ENCODE data around the gene DGKI.

DGKI gene

GRCh38 chr7:137408126-137408525 is 438.6 kb downstream of the DGKI start:
- Histone ChIP-seq H3K79me2 (ENCODE audit: insufficient read depth, low read length) (no peaks in the 10 kb centered on the region), H3K9ac (ENCODE audit: low read length) (no peak overlapping the region), H3K4me2 (ENCODE audit: low read length) (no peak overlapping the region), H3K9me2 (ENCODE audit: low read depth, low read length) (no peaks in the 10 kb centered on the region), H3K4me3 (ENCODE audit: low read depth, low read length, poor library complexity, severe bottlenecking) (no peak overlapping the region), H3K27me3 (ENCODE audit: insufficient read depth, low read length) (no peaks in the 10 kb centered on the region), H2AFZ (ENCODE audit: low read length) (no peak overlapping the region), H4K20me1 (ENCODE audit: insufficient read depth, low read length) (no peaks in the 10 kb centered on the region), H3K27ac (ENCODE audit: low read depth, low read length, poor library complexity, severe bottlenecking) (no peak overlapping the region), H3K36me3 (ENCODE audit: insufficient read depth, low read length) (no peaks in the 10 kb centered on the region), H3F3A (ENCODE audit: insufficient read depth, low read length) (no peaks in the 10 kb centered on the region), H3K4me1 (ENCODE audit: insufficient read depth, low read length, severe bottlenecking) (no peaks in the 10 kb centered on the region), H3K9me3 (ENCODE audit: low read length) (no peaks in the 10 kb centered on the region)
- TF ChIP-seq CTCF (IDR thresholded peaks at IDR 0.05; ENCODE audit: low read length), result no peak
- no peak for TF ChIP-seq EZH2 (IDR thresholded peaks at IDR 0.05; ENCODE audit: borderline replicate concordance, low read length)

GRCh38 chr7:137407078-137407477 is 439.7 kb downstream of the DGKI start:
- H3K9me3 ChIP-seq (ENCODE audit: low read length), result no peaks in the 10 kb centered on the region
- no peak for TF ChIP-seq EZH2 (IDR thresholded peaks at IDR 0.05; ENCODE audit: borderline replicate concordance, low read length)
- no peak for TF ChIP-seq CTCF (IDR thresholded peaks at IDR 0.05; ENCODE audit: low read length)
- no peaks in the 10 kb centered on the region for H3K79me2 ChIP-seq (ENCODE audit: insufficient read depth, low read length)

DNA sequence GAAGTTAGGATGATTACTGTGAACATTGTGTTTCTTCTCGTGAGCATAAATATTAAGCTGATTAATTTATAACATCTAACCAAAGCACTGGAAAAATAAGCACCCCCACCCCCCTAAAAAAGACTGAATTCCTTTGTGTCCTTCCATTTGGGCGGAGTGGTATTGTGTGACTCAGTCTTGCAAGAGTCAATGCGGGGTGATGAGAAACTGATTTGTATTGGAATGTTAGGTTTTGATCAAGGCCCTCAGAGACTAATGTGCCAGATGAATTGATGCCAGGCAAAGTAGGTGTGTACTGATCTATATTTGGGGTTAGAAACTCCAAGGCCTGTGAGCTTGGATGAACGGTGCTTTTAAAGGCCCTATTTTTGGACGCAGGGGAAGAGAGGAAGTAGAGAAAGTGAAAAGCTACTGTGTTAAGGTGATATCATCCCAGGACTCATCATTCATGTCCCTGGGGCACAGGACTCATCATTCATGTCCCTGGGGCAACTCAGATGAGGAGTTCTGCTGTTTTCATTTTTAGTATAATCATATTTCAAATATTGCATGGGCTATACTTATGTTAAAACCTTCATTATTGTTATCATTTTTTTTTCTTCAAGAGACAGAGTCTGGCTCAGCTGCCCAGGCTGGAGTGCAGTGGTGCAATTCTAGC is 442.0 kb downstream of the DGKI start:
- H3K4me3 ChIP-seq (ENCODE audit: low read depth, low read length, poor library complexity, severe bottlenecking), result no peak overlapping the region
- H3K4me1 ChIP-seq (ENCODE audit: insufficient read depth, low read length, severe bottlenecking), result no peaks in the 10 kb centered on the region
- no peaks in the 10 kb centered on the region for H3K79me2 ChIP-seq (ENCODE audit: insufficient read depth, low read length)
- TF ChIP-seq CTCF (IDR thresholded peaks at IDR 0.05; ENCODE audit: low read length) (no peak), EZH2 (IDR thresholded peaks at IDR 0.05; ENCODE audit: borderline replicate concordance, low read length) (no peak)
- no peak overlapping the region for H3K4me2 ChIP-seq (ENCODE audit: low read length)
- H3F3A ChIP-seq (ENCODE audit: insufficient read depth, low read length), result no peaks in the 10 kb centered on the region
- no peak overlapping the region for H2AFZ ChIP-seq (ENCODE audit: low read length)
- no peaks in the 10 kb centered on the region for H3K27me3 ChIP-seq (ENCODE audit: insufficient read depth, low read length)
- no peaks in the 10 kb centered on the region for H3K36me3 ChIP-seq (ENCODE audit: insufficient read depth, low read length)
- H3K27ac ChIP-seq (ENCODE audit: low read depth, low read length, poor library complexity, severe bottlenecking), result no peak overlapping the region
- no peaks in the 10 kb centered on the region for H3K9me3 ChIP-seq (ENCODE audit: low read length)
- H3K9me2 ChIP-seq (ENCODE audit: low read depth, low read length), result no peaks in the 10 kb centered on the region
- no peak overlapping the region for H3K9ac ChIP-seq (ENCODE audit: low read length)
- no peaks in the 10 kb centered on the region for H4K20me1 ChIP-seq (ENCODE audit: insufficient read depth, low read length)

More at GRCh38 chr7:137407078-137407477, 439.7 kb downstream of the DGKI start:
- Histone ChIP-seq H3K27me3 (ENCODE audit: insufficient read depth, low read length) (no peaks in the 10 kb centered on the region), H3K36me3 (ENCODE audit: insufficient read depth, low read length) (no peaks in the 10 kb centered on the region), H3F3A (ENCODE audit: insufficient read depth, low read length) (no peaks in the 10 kb centered on the region), H4K20me1 (ENCODE audit: insufficient read depth, low read length) (no peaks in the 10 kb centered on the region), H3K4me3 (ENCODE audit: low read depth, low read length, poor library complexity, severe bottlenecking) (no peak overlapping the region), H3K9ac (ENCODE audit: low read length) (no peak overlapping the region), H3K4me2 (ENCODE audit: low read length) (no peak overlapping the region), H3K9me2 (ENCODE audit: low read depth, low read length) (no peaks in the 10 kb centered on the region), H3K27ac (ENCODE audit: low read depth, low read length, poor library complexity, severe bottlenecking) (no peak overlapping the region), H2AFZ (ENCODE audit: low read length) (no peak overlapping the region), H3K4me1 (ENCODE audit: insufficient read depth, low read length, severe bottlenecking) (no peaks in the 10 kb centered on the region)
